ENCODE results near the gene WEE1. TPM values are rescaled to one million over a fixed set of nuclear protein-coding genes. Genes with fewer than 3 reads are reported as not detected.

The WEE1 gene
- total and polyA plus RNA-seq, 11 donors: 14.5 to 89.2 (median 51.3) TPM

DNA sequence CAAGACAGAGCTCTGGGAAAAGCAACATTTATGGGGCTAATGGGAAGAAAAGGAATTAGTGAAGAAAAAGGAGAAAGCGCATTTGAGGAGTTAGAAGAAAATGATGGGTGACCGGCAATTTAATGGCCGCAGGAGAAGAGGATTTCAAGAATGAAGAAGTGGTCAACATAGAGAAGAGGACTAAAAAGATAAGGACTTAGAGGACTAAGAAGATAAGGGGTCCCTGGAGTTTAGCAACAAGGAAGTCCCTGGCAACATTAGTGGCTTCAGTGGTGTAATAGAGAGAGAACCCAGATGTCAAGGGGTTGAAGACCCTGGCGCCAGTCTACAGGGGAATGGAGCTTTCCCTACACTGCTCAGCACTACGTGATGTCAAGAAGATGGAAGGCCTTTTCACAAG is 32.3 kb downstream of the WEE1 start:
- no peak for ATAC-seq
- H3K4me3 ChIP-seq: no peak overlapping the region
- DNase-seq: no peak
- H3K27ac ChIP-seq: no peak overlapping the region
- H3K36me3 ChIP-seq: no peaks in the 10 kb centered on the region
- intact Hi-C loops (cut with DNase I): loop anchor here in 2 of 10 donors (10.0 kb wide), 1 partner anchor 71 kb away; no protein-coding TSS in a partner anchor
- TF ChIP-seq, protein P1, sequence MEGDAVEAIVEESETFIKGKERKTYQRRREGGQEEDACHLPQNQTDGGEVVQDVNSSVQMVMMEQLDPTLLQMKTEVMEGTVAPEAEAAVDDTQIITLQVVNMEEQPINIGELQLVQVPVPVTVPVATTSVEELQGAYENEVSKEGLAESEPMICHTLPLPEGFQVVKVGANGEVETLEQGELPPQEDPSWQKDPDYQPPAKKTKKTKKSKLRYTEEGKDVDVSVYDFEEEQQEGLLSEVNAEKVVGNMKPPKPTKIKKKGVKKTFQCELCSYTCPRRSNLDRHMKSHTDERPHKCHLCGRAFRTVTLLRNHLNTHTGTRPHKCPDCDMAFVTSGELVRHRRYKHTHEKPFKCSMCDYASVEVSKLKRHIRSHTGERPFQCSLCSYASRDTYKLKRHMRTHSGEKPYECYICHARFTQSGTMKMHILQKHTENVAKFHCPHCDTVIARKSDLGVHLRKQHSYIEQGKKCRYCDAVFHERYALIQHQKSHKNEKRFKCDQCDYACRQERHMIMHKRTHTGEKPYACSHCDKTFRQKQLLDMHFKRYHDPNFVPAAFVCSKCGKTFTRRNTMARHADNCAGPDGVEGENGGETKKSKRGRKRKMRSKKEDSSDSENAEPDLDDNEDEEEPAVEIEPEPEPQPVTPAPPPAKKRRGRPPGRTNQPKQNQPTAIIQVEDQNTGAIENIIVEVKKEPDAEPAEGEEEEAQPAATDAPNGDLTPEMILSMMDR (IDR thresholded peaks at IDR 0.05): no peak
- TF ChIP-seq POLR2A (IDR thresholded peaks at IDR 0.05): no peak
- no peaks in the 10 kb centered on the region for H3K9me3 ChIP-seq
- H3K27me3 ChIP-seq: no peaks in the 10 kb centered on the region
- H3K4me1 ChIP-seq: peaks cover 0 to 10% (median 2%) of the 10 kb centered on the region in 12 donors
- WGBS, 4 donors: 95 to 99% (median 97%) methylated on average over 5 of the region's 5 CpGs

DNA sequence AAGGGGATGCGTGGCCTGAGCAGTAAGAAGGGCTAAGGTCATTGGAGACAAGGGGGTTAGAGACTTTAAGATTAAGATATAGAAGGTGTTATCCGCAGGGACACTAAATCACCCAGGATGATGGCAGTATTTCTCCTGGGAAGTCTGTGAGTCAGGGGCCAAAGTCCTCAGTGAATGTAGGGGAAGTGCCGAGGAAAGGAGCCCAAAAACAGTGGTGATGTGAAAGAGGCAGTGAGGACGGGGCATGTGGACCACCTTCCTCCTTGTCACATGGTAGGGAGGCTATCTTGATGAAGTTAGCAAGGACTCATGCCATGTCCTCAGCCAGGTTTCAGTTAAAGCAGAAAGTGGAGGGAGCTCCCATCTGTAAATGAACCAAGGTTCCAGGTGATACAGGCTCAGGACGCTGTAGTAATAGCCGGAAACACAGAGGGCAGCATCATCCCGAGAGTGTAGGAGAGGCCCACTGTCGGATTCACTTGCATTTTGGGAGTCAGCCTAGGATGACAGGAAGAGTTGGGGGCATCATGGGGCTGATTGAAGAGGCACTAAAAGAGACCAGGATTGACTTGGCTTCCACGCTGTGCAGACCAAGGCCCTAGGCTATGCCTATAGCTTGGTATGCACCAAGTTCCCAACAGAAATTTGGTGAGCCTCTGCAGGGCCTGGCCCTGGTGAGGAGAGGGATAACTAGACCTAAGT is 33.5 kb downstream of the WEE1 start:
- H3K27me3 ChIP-seq: no peaks in the 10 kb centered on the region
- ATAC-seq: no peak
- DNase-seq: no peak
- no peak overlapping the region for H3K4me3 ChIP-seq
- WGBS, 4 donors: 83 to 90% (median 88%) methylated on average over 8 to 9 of the region's 9 CpGs
- H3K9me3 ChIP-seq: no peaks in the 10 kb centered on the region
- H3K4me1 ChIP-seq: no peaks in the 10 kb centered on the region
- no peak overlapping the region for H3K27ac ChIP-seq
- H3K36me3 ChIP-seq: no peaks in the 10 kb centered on the region
- no peak for TF ChIP-seq POLR2A (IDR thresholded peaks at IDR 0.05)
- intact Hi-C loops (cut with DNase I): loop anchor here in 2 of 10 donors (10.0 kb wide), 1 partner anchor 72 kb away; no protein-coding TSS in a partner anchor

DNA sequence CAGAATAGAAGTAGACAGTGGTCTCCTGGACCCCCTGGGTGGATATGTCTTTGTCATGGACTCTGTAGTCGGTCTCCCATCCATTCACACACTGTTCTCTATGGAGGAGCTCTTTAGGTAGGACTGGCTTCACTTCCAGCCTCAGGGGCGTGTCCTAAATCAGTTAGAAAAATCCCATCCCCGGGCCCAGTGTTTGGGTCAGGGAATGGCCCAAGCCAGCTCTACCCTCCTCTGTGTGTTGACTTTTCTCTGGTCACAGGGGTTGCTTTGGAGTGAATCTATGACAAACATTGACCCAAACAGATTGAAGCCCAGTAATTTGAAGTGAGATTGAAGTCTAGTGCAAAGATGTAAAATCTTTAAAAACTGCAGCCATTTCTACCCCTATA is 34.0 kb downstream of the WEE1 start:
- H3K4me1 ChIP-seq: peaks cover 0 to 5% (median 0%) of the 10 kb centered on the region in 12 donors
- H3K36me3 ChIP-seq: no peaks in the 10 kb centered on the region
- no peak for DNase-seq
- H3K9me3 ChIP-seq: no peaks in the 10 kb centered on the region
- H3K4me3 ChIP-seq: no peak overlapping the region
- no peak overlapping the region for H3K27ac ChIP-seq
- ATAC-seq: no peak
- WGBS, 4 donors: 83 to 93% (median 88%) methylated on average over 3 of the region's 3 CpGs
- intact Hi-C loops (cut with DNase I): loop anchor here in 2 of 10 donors (10.0 kb wide), 1 partner anchor 73 kb away; no protein-coding TSS in a partner anchor
- H3K27me3 ChIP-seq: no peaks in the 10 kb centered on the region
- no peak for TF ChIP-seq POLR2A (IDR thresholded peaks at IDR 0.05)
- TF ChIP-seq, protein P1 (IDR thresholded peaks at IDR 0.05): no peak

DNA sequence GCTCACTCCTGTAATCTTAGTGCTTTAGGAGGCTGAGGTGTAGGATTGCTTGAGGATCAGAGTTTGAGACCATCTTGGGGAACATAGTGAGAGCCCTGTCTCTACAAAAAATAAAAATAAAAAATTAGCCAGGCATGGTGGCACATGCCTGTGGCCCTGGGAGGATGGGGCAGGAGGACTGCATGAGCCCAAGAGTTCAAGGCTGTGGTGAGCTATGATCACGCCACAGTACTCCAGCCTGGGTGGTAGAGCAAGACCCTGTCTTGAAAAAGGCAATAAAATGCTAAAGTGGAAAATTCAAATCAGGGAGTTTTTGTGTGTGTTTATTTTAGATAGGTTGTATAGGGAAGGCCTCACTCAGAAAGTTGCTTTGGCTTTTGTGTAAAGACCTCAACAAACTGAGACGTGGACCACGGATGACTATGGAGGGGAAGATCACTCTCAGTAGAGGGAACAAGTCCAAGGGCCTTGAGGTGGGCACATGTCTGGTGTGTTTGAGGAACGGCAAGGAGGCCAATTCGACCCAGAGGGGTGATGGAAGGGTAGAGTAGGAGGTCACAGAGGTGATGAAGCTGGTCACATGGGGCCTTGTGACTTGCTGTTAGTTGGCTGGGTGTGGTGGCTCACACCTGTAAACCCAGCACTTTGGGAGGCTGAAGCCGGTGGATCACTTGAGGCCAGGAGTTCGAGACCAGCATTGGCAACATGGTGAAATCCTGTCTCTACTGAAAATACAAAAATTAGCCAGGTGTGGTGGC is 35.7 kb downstream of the WEE1 start:
- no peak for ATAC-seq
- WGBS, 4 donors: 95 to 99% (median 97%) methylated on average over 7 of the region's 7 CpGs

More for the DNA sequence above, 35.7 kb downstream of the WEE1 start:
- H3K4me1 ChIP-seq: peaks cover 0 to 14% (median 9%) of the 10 kb centered on the region in 12 donors
- no peaks in the 10 kb centered on the region for H3K27me3 ChIP-seq
- no peak overlapping the region for H3K4me3 ChIP-seq
- no peak for DNase-seq
- TF ChIP-seq POLR2A (IDR thresholded peaks at IDR 0.05): no peak
- TF ChIP-seq, protein P1 (IDR thresholded peaks at IDR 0.05): no peak
- no peaks in the 10 kb centered on the region for H3K36me3 ChIP-seq
- no peak overlapping the region for H3K27ac ChIP-seq
- intact Hi-C loops (cut with DNase I): loop anchor here in 2 of 10 donors (10.0 kb wide), 1 partner anchor 74 kb away; no protein-coding TSS in a partner anchor
- H3K9me3 ChIP-seq: no peaks in the 10 kb centered on the region

Data from heart left ventricle (tissue), 16 donors.